Measurements from ENCODE around the gene CDT1. TPM values are rescaled to one million over a fixed set of nuclear protein-coding genes. Genes with fewer than 3 reads are reported as not detected.

Gene CDT1
- total and polyA plus RNA-seq, 10 of the 15 experiments (the other 5 are each of a cell fraction or from before 2014, with no cell fraction given), result 0.50 to 87.6 (median 8.8) TPM

DNA sequence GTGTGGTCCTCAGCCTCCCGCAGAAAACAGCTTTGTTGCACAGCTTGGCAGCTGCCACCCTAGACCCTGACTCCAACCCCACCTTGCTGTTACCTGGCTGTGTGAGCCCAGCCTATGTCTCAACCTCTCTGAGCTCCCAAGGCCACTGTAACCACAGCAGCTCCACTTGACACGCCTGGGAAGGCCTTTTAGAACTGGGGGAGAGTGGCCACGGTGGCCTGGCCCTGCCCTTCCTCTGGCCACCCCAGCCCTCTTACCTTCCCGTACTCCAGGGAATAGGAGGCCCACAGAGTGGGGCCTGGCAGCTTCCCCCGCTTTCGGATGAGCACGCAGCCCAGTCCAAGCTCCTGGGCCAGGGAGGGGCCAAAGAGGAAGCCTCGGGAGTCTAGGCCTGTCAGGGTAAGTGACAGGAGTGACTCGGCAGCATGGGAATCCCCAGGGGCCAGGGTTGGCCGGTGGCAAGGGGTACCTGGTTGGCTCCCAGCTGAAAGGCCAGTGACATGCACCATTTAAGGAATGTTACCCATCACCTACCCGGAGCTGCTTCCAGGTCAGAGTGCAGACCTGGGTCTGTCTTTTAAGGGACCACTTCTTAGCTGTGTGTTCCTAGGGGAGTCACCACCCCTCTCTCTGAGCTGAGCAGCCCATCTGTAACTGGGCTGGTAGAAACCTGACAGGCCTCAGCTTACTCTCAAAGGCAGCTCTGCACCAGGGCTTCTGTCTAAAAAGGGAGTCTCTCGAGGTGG is 6.8 kb downstream of the CDT1 start (continued):
- TF ChIP-seq MYC (IDR thresholded peaks at IDR 0.05; ENCODE audit: insufficient read depth, insufficient read length, insufficient replicate concordance, low read length, severe bottlenecking) (no peak), BMI1 (IDR thresholded peaks at IDR 0.05; ENCODE audit: borderline replicate concordance) (no peak), TAF1 (IDR thresholded peaks at IDR 0.05; ENCODE audit: borderline replicate concordance, low read depth, low read length) (no peak), ZBTB11 (CRISPR knock-in tag; IDR thresholded peaks at IDR 0.05) (no peak), CHD4 (IDR thresholded peaks at IDR 0.05) (no peak), SPI1 (IDR thresholded peaks at IDR 0.05; ENCODE audit: borderline replicate concordance, insufficient read depth, low read depth, low read length) (0 out of 2 replicates have a peak, but pooled peaks have one; percentile 25), ZNF687 (IDR thresholded peaks at IDR 0.05) (no peak), RAD21 (IDR thresholded peaks at IDR 0.05; ENCODE audit: insufficient read depth, low read depth, low read length) (no peak), ATF3 (IDR thresholded peaks at IDR 0.05; ENCODE audit: borderline replicate concordance, extremely low read depth, low read depth, low read length) (no peak), ZBED1 (IDR thresholded peaks at IDR 0.05; ENCODE audit: borderline replicate concordance) (0 out of 2 replicates have a peak, but pooled peaks have one; percentile 57), MEF2B (IDR thresholded peaks at IDR 0.05; ENCODE audit: partially characterized antibody, poor library complexity, severe bottlenecking) (peak; percentile 52), POLR2AphosphoS5 (IDR thresholded peaks at IDR 0.05; ENCODE audit: low read length) (peak; percentile 58), POLR2A (IDR thresholded peaks at IDR 0.05; ENCODE audit: low read depth, low read length) (peak; percentile 49), REST (IDR thresholded peaks at IDR 0.05; ENCODE audit: low read depth, low read length) (no peak), PKNOX1 (IDR thresholded peaks at IDR 0.05) (peak; percentile 71), TARDBP (IDR thresholded peaks at IDR 0.05; ENCODE audit: borderline replicate concordance) (no peak), ATF7 (IDR thresholded peaks at IDR 0.05; ENCODE audit: low read depth) (no peak)
